ENCODE measurements around the gene UBQLN1.
"Not testable (repeated sequence)": the region's sequence is repeated elsewhere in the genome, so short reads cannot be mapped to it uniquely, and the experiment has no call there.

UBQLN1 gene

GRCh38 chr9:83629433-83630104 is 78.2 kb downstream of the UBQLN1 start:
- DNase-seq: no peak

- DNase-seq: no peak
Measured at GRCh38 chr9:83628540-83628939, 79.2 kb downstream of the UBQLN1 start.

- no peak for DNase-seq
Measured at GRCh38 chr9:83625178-83625577, 82.6 kb downstream of the UBQLN1 start.

- no peak for DNase-seq
Measured at GRCh38 chr9:83623679-83624076, 84.1 kb downstream of the UBQLN1 start.

- peak; percentile 72 for DNase-seq
Measured at GRCh38 chr9:83622939-83623678, 84.6 kb downstream of the UBQLN1 start, which contains the start of gene IDNK. Gene IDNK, plus strand, starts transcription at chr9:83623143. Its CDS starts 29 bp downstream, at chr9:83623172.

- no peak for DNase-seq
Measured at GRCh38 chr9:83622433-83622938, 85.3 kb downstream of the UBQLN1 start.

- DNase-seq: peak; percentile 66
Measured at GRCh38 chr9:83620841-83621636, 86.7 kb downstream of the UBQLN1 start.

- no peak for DNase-seq
Measured at GRCh38 chr9:83617299-83617698, 90.5 kb downstream of the UBQLN1 start.

GRCh38 chr9:83613298-83613697 is 94.5 kb downstream of the UBQLN1 start:
- not testable (repeated sequence) for DNase-seq

Measured in NCI-H774 (cell line).